Measurements from ENCODE around the gene CORO2A. TPM values are rescaled to one million over a fixed set of nuclear protein-coding genes. Genes with fewer than 3 reads are reported as not detected.

The CORO2A gene
- total and polyA plus RNA-seq, 2 of the 8 experiments (the other 6 are each of a cell fraction or from before 2014, with no cell fraction given), result 13.7 to 27.9 TPM

- no peaks in the 10 kb centered on the region for H3K23me2 ChIP-seq (ENCODE audit: low read depth, low read length)
- CTCF ChIA-PET (ENCODE audit: partially characterized antibody), result interaction anchor here (0.8 to 1.8 kb wide), 4 partner anchors 12 to 111 kb away, joined by 3 to 5 read pairs (median 5); no protein-coding TSS in a partner anchor
- TF ChIP-seq CEBPB (IDR thresholded peaks at IDR 0.05; ENCODE audit: low read depth, low read length) (no peak), ATF2 (IDR thresholded peaks at IDR 0.05; ENCODE audit: low read length) (no peak), KDM5A (IDR thresholded peaks at IDR 0.05; ENCODE audit: low read length) (no peak), ZNF274 (IDR thresholded peaks at IDR 0.05; ENCODE audit: borderline replicate concordance, extremely low read depth, low read length) (no peak), RAD21 (IDR thresholded peaks at IDR 0.05 in 1 of 2, conservative IDR thresholded peaks at IDR 0.05 in 1 of 2; ENCODE audit: low read depth in 2 of 2, low read length in 2 of 2) (no peak), GABPA (IDR thresholded peaks at IDR 0.05; ENCODE audit: borderline replicate concordance, insufficient read depth, low read length) (no peak), RNF2 (IDR thresholded peaks at IDR 0.05; ENCODE audit: borderline replicate concordance, low read depth, low read length, missing control alignments, poor library complexity, severe bottlenecking) (no peak), POLR2A (IDR thresholded peaks at IDR 0.05; ENCODE audit: control extremely low read depth in 1 of 2, low read depth in 2 of 2, low read length in 2 of 2) (no peak), YY1 (IDR thresholded peaks at IDR 0.05; ENCODE audit: low read depth, low read length) (no peak), CHD1 (IDR thresholded peaks at IDR 0.05; ENCODE audit: low read depth, low read length) (no peak), SIRT6 (IDR thresholded peaks at IDR 0.05; ENCODE audit: low read length) (no peak), MAFK (IDR thresholded peaks at IDR 0.05; ENCODE audit: low read depth, low read length) (no peak)
Measured at GRCh38 chr9:98185021-98185567, 7.3 kb downstream of the CORO2A start.

More at GRCh38 chr9:98185021-98185567, 7.3 kb downstream of the CORO2A start:
- Histone ChIP-seq H4K20me1 (replicated peaks in 1 of 2; ENCODE audit: control insufficient read depth in 1 of 2, insufficient read depth in 2 of 2, low read length in 2 of 2) (peaks cover 0 to 4% of the 10 kb centered on the region in 2 experiments), H4K5ac (ENCODE audit: insufficient read length, low read depth, low read length) (no peak overlapping the region), H3K56ac (replicated peaks; ENCODE audit: insufficient read length, low read depth, low read length) (no peak overlapping the region), H3K79me1 (ENCODE audit: low read depth, low read length) (peaks cover 3% of the 10 kb centered on the region), H3K27ac (ENCODE audit: low read depth, low read length) (no peak overlapping the region), H4K8ac (ENCODE audit: extremely low read depth, insufficient read depth, low read length) (no peak overlapping the region), H3K14ac (ENCODE audit: insufficient read length) (no peak overlapping the region), H3K36me3 (ENCODE audit: control insufficient read depth in 2 of 4, insufficient read depth in 4 of 4, low read length in 3 of 4) (no peaks in the 10 kb centered on the region), H3K4me2 (ENCODE audit: insufficient read depth in 1 of 2, low read depth in 2 of 2, low read length in 2 of 2) (no peak overlapping the region), H3K18ac (ENCODE audit: extremely low read depth, low read length) (no peak overlapping the region), H2AK5ac (ENCODE audit: low read depth, low read length) (no peak overlapping the region), H3K79me2 (ENCODE audit: control insufficient read depth in 1 of 2, insufficient read depth in 2 of 2, low read length in 2 of 2) (peaks cover 0 to 4% of the 10 kb centered on the region in 2 experiments; a peak in 2 of 4 replicates), H2BK20ac (ENCODE audit: low read length) (no peak overlapping the region), H3K9ac (replicated peaks in 1 of 4; ENCODE audit: extremely low read depth in 1 of 4, low read depth in 3 of 4, low read length in 3 of 4) (no peak overlapping the region), H2BK5ac (ENCODE audit: low read depth, low read length) (no peak overlapping the region), H4K91ac (replicated peaks; ENCODE audit: insufficient read length, low read length) (no peak overlapping the region), H2BK12ac (ENCODE audit: low read depth, low read length) (no peak overlapping the region), H3K23ac (ENCODE audit: insufficient read length) (no peak overlapping the region), H2AFZ (ENCODE audit: low read length) (no peak overlapping the region), H3K4ac (replicated peaks; ENCODE audit: insufficient read length, low read depth, low read length) (no peak overlapping the region), H3K4me1 (replicated peaks in 1 of 4; ENCODE audit: control insufficient read depth in 3 of 4, insufficient read depth in 4 of 4, low read length in 3 of 4) (peaks cover 0 to 4% (median 2%) of the 10 kb centered on the region in 4 experiments; a peak in 3 of 7 replicates), H3K4me3 (ENCODE audit: extremely low read depth in 1 of 4, insufficient read depth in 2 of 4, low read depth in 3 of 4, low read length in 4 of 4) (no peak overlapping the region), H2BK120ac (replicated peaks; ENCODE audit: low read depth, low read length) (no peak overlapping the region), H2BK15ac (ENCODE audit: low read length) (no peak overlapping the region), H3K27me3 (replicated peaks in 1 of 4; ENCODE audit: control insufficient read depth in 3 of 4, extremely low read depth in 1 of 4, insufficient read depth in 3 of 4, low read length in 3 of 4) (no peaks in the 10 kb centered on the region; a peak in 1 of 7 replicates), H3K9me3 (ENCODE audit: insufficient read depth in 2 of 2, low read depth in 1 of 2, low read length in 1 of 2) (no peaks in the 10 kb centered on the region)
- POLR2A ChIA-PET (ENCODE audit: partially characterized antibody), result interaction anchor here (1.2 kb wide), 1 partner anchor 14 kb away, joined by 3 read pairs; no protein-coding TSS in a partner anchor
- DNase-seq (ENCODE audit: low read depth in 1 of 2, low spot score in 2 of 2) (no peak), FAIRE-seq (no peak)
- 84% methylated on average over 6 of the region's 6 CpGs; no CpG with 5 or more reads in 1 of the 2 experiments for WGBS, 2 experiments (ENCODE audit: extremely low coverage in 1 of 2, insufficient coverage in 1 of 2, insufficient read length in 1 of 2, insufficient replicate concordance in 2 of 2, low coverage in 1 of 2, low lambda C conversion rate in 2 of 2, missing lambda C conversion rate in 1 of 2)
